K562 (cell line): ENCODE measurements around the gene PRR35. TPM values are rescaled to one million over a fixed set of nuclear protein-coding genes. Genes with fewer than 3 reads are reported as not detected.

ENCODE experiments used
- CBX3 ChIP-seq, 2 experiments: IDR thresholded peaks; 1 replicate in 1 of 2; 2 replicates in 1 of 2; pipeline ENCODE4 v1.6.1; 2012; ENCODE audit warnings: inconsistent platforms in 2 of 2, low read length in 2 of 2, borderline replicate concordance in 1 of 2, control low read depth in 1 of 2
- FOS ChIP-seq: IDR thresholded peaks from 3 replicates; pipeline ENCODE4 v1.6.1; 2011; ENCODE audit not compliant: insufficient read length; ENCODE audit errors: extremely low read depth
- FOXM1 ChIP-seq, 2 experiments: fragments of 450-650 bp in 1 of 2; sonication (generic) in 1 of 2; formaldehyde crosslinking in 1 of 2; IDR thresholded peaks; 2 replicates each; pipeline versions ENCODE4 v1.6.1 to v1.9.0; 2017 to 2022; ENCODE audit warnings: low read depth in 2 of 2, mild to moderate bottlenecking in 2 of 2, missing genetic modification reagents in 1 of 2, moderate library complexity in 1 of 2
- HNRNPK ChIP-seq: fragments of 200-400 bp; formaldehyde crosslinking; IDR thresholded peaks from one replicate; pipeline ENCODE4 v1.6.1; 2018; ENCODE audit warnings: mild to moderate bottlenecking, low read depth, low read length; ENCODE audit not compliant: poor library complexity, severe bottlenecking
- MGA ChIP-seq: fragments of 450-650 bp; IDR thresholded peaks from 2 replicates; pipeline ENCODE4 v1.6.1; 2016; ENCODE audit warnings: mild to moderate bottlenecking, moderate library complexity
- NBN ChIP-seq: fragments of 450-650 bp; IDR thresholded peaks from 2 replicates; pipeline ENCODE4 v1.6.1; 2016; ENCODE audit warnings: low read depth, mild to moderate bottlenecking
- SPI1 ChIP-seq: IDR thresholded peaks from 2 replicates; pipeline ENCODE4 v1.6.1; 2011; ENCODE audit warnings: low read depth, low read length, control low read depth, borderline replicate concordance
- SRSF1 ChIP-seq: fragments of 200-400 bp; formaldehyde crosslinking; IDR thresholded peaks from 2 replicates; pipeline ENCODE4 v1.6.1; 2017; ENCODE audit warnings: mild to moderate bottlenecking, low read depth, low read length, moderate library complexity
- TCF15 ChIP-seq: fragments of 250-450 bp; sonication (Bioruptor Pico); IDR thresholded peaks from 2 replicates; pipeline ENCODE4 v1.8.0; 2022; ENCODE audit warnings: moderate library complexity, mild to moderate bottlenecking, inconsistent platforms
- TRIM25 ChIP-seq: fragments of 450-650 bp; IDR thresholded peaks from 2 replicates; pipeline ENCODE4 v1.7.0; 2016; ENCODE audit warnings: borderline replicate concordance
- ZNF707 ChIP-seq: fragments of 250-450 bp; sonication (Bioruptor Pico); conservative IDR thresholded peaks from 2 replicates; pipeline ENCODE4 v1.8.0; 2022; ENCODE audit warnings: inconsistent platforms, mild to moderate bottlenecking, moderate library complexity
- polyA plus RNA-seq, 8 experiments: library from polyadenylated mRNA; depleted of rRNA in 4 of 8; stranded (reverse) in 5 of 8; unstranded in 3 of 8; fragments of >200 nt; fragmentation: Nextera tagmentation in 2 of 8; fragmentation: Illumina TruSeq in 1 of 8; extraction: Ambion mirVana in 2 of 8; extraction: Trizol in 1 of 8; gene quantifications; 2 replicates each; pipeline versions ENCODE4 v1.2.1 to v1.2.3, GENCODE V29; 2011 to 2014; ENCODE audit warnings: inconsistent platforms in 1 of 8, missing spikeins in 1 of 8
- total RNA-seq, 7 experiments: library from RNA; depleted of rRNA in 6 of 7; stranded (reverse); fragments of >200 nt in 6 of 7; fragmentation: Illumina TruSeq in 2 of 7; extraction: Trizol in 2 of 7; gene quantifications; 2 replicates each; pipeline versions ENCODE4 v1.2.1 to v1.2.3, GENCODE V29; 2011 to 2021; ENCODE audit warnings: low replicate concordance in 1 of 7

The PRR35 gene
- total and polyA plus RNA-seq, 9 of the 15 experiments (the other 6 are each of a cell fraction or from before 2014, with no cell fraction given) = 0.17 to 0.45 (median 0.21) TPM; not detected in 5

- no peak for TF ChIP-seq TRIM25
- no peak for TF ChIP-seq CBX3 (IDR thresholded peaks at IDR 0.05; ENCODE audit: borderline replicate concordance in 1 of 2, low read length in 2 of 2)
- peak; percentile 85 for TF ChIP-seq SPI1
- no peak for TF ChIP-seq HNRNPK
- no peak for TF ChIP-seq FOXM1 (IDR thresholded peaks at IDR 0.05; ENCODE audit: low read depth)
- TF ChIP-seq FOXM1 (CRISPR knock-in tag; IDR thresholded peaks at IDR 0.05; ENCODE audit: low read depth) = no peak
- TF ChIP-seq NBN = peak; percentile 90
- TF ChIP-seq TCF15 (CRISPR knock-in tag) = no peak
- no peak; the same call in 1 of the 2 replicates for TF ChIP-seq MGA
- no peak for TF ChIP-seq SRSF1
- TF ChIP-seq FOS = no peak
- no peak for TF ChIP-seq ZNF707
Measured at GRCh38 chr16:566475-567372, 6.5 kb downstream of the PRR35 start, which contains the start of gene NHLRC4 (continued).
